GM23248 (cell line): Measurements from ENCODE around the gene ANAPC2.

Experiments used
- EZH2 ChIP-seq: fragments of 200-600 bp; sonication (generic); IDR thresholded peaks from 2 replicates; pipeline ENCODE4 v1.6.1; 2018; ENCODE audit warnings: antibody characterized with exemption, mild to moderate bottlenecking; ENCODE audit not compliant: insufficient read depth, poor library complexity, severe bottlenecking
- EZH2phosphoT487 ChIP-seq: fragments of 200-600 bp; sonication (generic); IDR thresholded peaks from 2 replicates; pipeline ENCODE4 v1.6.1; 2018; ENCODE audit warnings: antibody characterized with exemption, moderate library complexity, mild to moderate bottlenecking, low read depth; ENCODE audit not compliant: insufficient read depth

DNA sequence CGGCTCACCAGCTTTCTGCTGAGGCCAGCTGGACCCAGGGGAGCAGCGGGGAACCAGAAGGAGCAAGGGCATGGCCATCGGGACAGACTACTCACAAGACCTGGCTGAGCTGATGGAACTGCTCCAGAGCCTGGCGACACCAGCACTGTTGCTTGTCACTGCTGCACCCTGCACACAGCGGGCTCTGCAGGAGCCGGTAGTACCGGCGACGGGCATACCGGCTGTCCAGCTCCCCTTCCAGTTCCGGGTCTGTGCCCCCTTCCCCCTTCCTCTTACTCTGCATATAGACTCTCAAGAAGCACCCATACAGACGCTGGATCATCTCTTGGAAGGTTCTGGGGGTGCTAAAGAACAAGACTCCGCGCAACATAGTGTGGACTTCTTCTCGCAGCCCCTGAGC, 974 bp downstream of the ANAPC2 start:
- TF ChIP-seq EZH2 (no peak), EZH2phosphoT487 (no peak)
